IMR-90 (cell line): ENCODE results near the gene SRRM4. TPM values are rescaled to one million over a fixed set of nuclear protein-coding genes. Genes with fewer than 3 reads are reported as not detected.

Experiments used
- ATAC-seq: fragments of 200-7000 bp; cut with Tn5 transposase; 2 replicates; pipeline ENCODE4 v1.9.1; 2020; ENCODE audit warnings: low read depth, mild to moderate bottlenecking, moderate library complexity
- BruUV-seq: library from RNA; stranded (reverse); fragments of 400-500 nt; replicated peaks from 2 replicates; lab custom pipeline; 2021; lab: Mats Ljungman, UMichigan
- CTCF ChIA-PET: fragments of 300-600 bp; formaldehyde crosslinking; extraction: SDS; loops from one replicate; lab custom pipeline; 2021; ENCODE audit warnings: antibody characterized with exemption; lab: Yijun Ruan, JAX
- POLR2A ChIA-PET: fragments of 300-600 bp; sonication (Branson Sonifier 250); formaldehyde crosslinking; loops from one replicate; lab custom pipeline; 2022; ENCODE audit warnings: antibody characterized with exemption; ENCODE audit not compliant: unreplicated experiment; lab: Charles Lee
- DNase-seq: peaks from one replicate; pipeline ENCODE4 v3.0.0; 2013
- H2AFZ ChIP-seq: replicated peaks from 2 replicates; pipeline ENCODE3; 2013; ENCODE audit warnings: low read length, mild to moderate bottlenecking; ENCODE audit not compliant: poor library complexity
- H2AK5ac ChIP-seq: 2 replicates; pipeline ENCODE4 v1.6.1; 2013; ENCODE audit warnings: low read depth, low read length, inconsistent platforms
- H2AK9ac ChIP-seq: replicated peaks from 2 replicates; pipeline ENCODE3; 2013; ENCODE audit warnings: mild to moderate bottlenecking, low read depth, low read length, moderate library complexity; ENCODE audit not compliant: poor library complexity
- H2BK120ac ChIP-seq: 2 replicates; pipeline ENCODE4 v1.6.1; 2013; ENCODE audit warnings: low read depth, low read length, inconsistent platforms
- H2BK15ac ChIP-seq: 3 replicates; pipeline ENCODE4 v1.6.1; 2013; ENCODE audit warnings: low read depth, low read length, inconsistent platforms
- H2BK20ac ChIP-seq: 2 replicates; pipeline ENCODE4 v1.6.1; 2013; ENCODE audit warnings: low read depth, mild to moderate bottlenecking, inconsistent platforms, low read length, moderate library complexity
- H2BK5ac ChIP-seq: 2 replicates; pipeline ENCODE4 v1.6.1; 2013; ENCODE audit warnings: mild to moderate bottlenecking, low read depth, low read length, inconsistent platforms; ENCODE audit not compliant: poor library complexity, severe bottlenecking
- H3K14ac ChIP-seq: replicated peaks from 2 replicates; pipeline ENCODE4 v1.6.1; 2013; ENCODE audit warnings: low read depth, low read length, inconsistent platforms
- H3K18ac ChIP-seq: 2 replicates; pipeline ENCODE4 v1.6.1; 2013; ENCODE audit warnings: low read depth, low read length, control low read depth
- H3K23ac ChIP-seq: 2 replicates; pipeline ENCODE4 v1.6.1; 2013; ENCODE audit warnings: low read depth, low read length, inconsistent platforms
- H3K27ac ChIP-seq: 2 replicates; pipeline ENCODE4 v1.5.1; 2013; ENCODE audit warnings: mild to moderate bottlenecking, control low read depth, low read length; ENCODE audit not compliant: insufficient read depth
- H3K27me3 ChIP-seq: 2 replicates; pipeline ENCODE4 v1.6.1; 2013; ENCODE audit warnings: low read length; ENCODE audit not compliant: control insufficient read depth, insufficient read depth
- H3K36me3 ChIP-seq: 2 replicates; pipeline ENCODE4 v1.6.1; 2013; ENCODE audit warnings: low read length, mixed read lengths; ENCODE audit not compliant: control insufficient read depth, insufficient read depth
- H3K4ac ChIP-seq: 2 replicates; pipeline ENCODE4 v1.6.1; 2013; ENCODE audit warnings: low read depth, low read length, inconsistent platforms
- H3K4me1 ChIP-seq: 2 replicates; pipeline ENCODE4 v1.6.1; 2013; ENCODE audit warnings: low read length, mixed read lengths; ENCODE audit not compliant: control insufficient read depth, insufficient read depth
- H3K4me2 ChIP-seq: 2 replicates; pipeline ENCODE4 v1.6.1; 2013; ENCODE audit warnings: low read depth, mild to moderate bottlenecking, control low read depth, low read length, moderate library complexity
- H3K4me3 ChIP-seq: 2 replicates; pipeline ENCODE4 v1.5.1; 2013; ENCODE audit warnings: low read depth, mild to moderate bottlenecking, control low read depth, low read length, moderate library complexity; ENCODE audit not compliant: insufficient read depth
- H3K56ac ChIP-seq: 2 replicates; pipeline ENCODE4 v1.6.1; 2013; ENCODE audit warnings: low read length, inconsistent platforms; ENCODE audit not compliant: insufficient read depth; ENCODE audit errors: extremely low read depth
- H3K79me1 ChIP-seq, 2 experiments: 2 replicates each; pipeline ENCODE4 v1.6.1; 2013; ENCODE audit warnings: low read length in 2 of 2, inconsistent platforms in 1 of 2, low read depth in 1 of 2
- H3K9ac ChIP-seq: 2 replicates; pipeline ENCODE4 v1.6.1; 2013; ENCODE audit warnings: low read depth, low read length, control low read depth
- H3K9me1 ChIP-seq: 2 replicates; pipeline ENCODE4 v1.6.1; 2013; ENCODE audit warnings: low read length, inconsistent platforms; ENCODE audit not compliant: insufficient read depth
- H3K9me3 ChIP-seq: 2 replicates; pipeline ENCODE4 v1.6.1; 2013; ENCODE audit warnings: low read length; ENCODE audit not compliant: control insufficient read depth, insufficient read depth
- H4K20me1 ChIP-seq: 2 replicates; pipeline ENCODE4 v1.6.1; 2013; ENCODE audit warnings: low read length, inconsistent platforms; ENCODE audit not compliant: insufficient read depth
- H4K5ac ChIP-seq: 2 replicates; pipeline ENCODE4 v1.6.1; 2013; ENCODE audit warnings: mild to moderate bottlenecking, low read depth, low read length, control low read depth
- H4K8ac ChIP-seq, 2 experiments: 2 replicates each; pipeline ENCODE4 v1.6.1; 2013; ENCODE audit warnings: low read depth in 2 of 2, low read length in 2 of 2, control low read depth in 1 of 2, inconsistent platforms in 1 of 2
- H4K91ac ChIP-seq: 2 replicates; pipeline ENCODE4 v1.6.1; 2013; ENCODE audit warnings: low read depth, low read length, inconsistent platforms; ENCODE audit not compliant: insufficient read depth
- BHLHE40 ChIP-seq: fragments of 150-350 bp; IDR thresholded peaks from 2 replicates; pipeline ENCODE4 v1.6.1; 2016; ENCODE audit warnings: mild to moderate bottlenecking, low read depth, low read length
- FOS ChIP-seq: fragments of 150-350 bp; IDR thresholded peaks from 2 replicates; pipeline ENCODE4 v1.6.1; 2016; ENCODE audit warnings: low read depth, low read length
- MAZ ChIP-seq: IDR thresholded peaks from 2 replicates; pipeline ENCODE4 v1.6.1; 2012; ENCODE audit warnings: low read depth, mild to moderate bottlenecking, low read length, improper control_type of control experiment, moderate library complexity, borderline replicate concordance
- MXI1 ChIP-seq: IDR thresholded peaks from 2 replicates; pipeline ENCODE4 v1.6.1; 2012; ENCODE audit warnings: low read depth, mild to moderate bottlenecking, low read length, moderate library complexity, borderline replicate concordance
- RCOR1 ChIP-seq: IDR thresholded peaks from 2 replicates; pipeline ENCODE4 v1.6.1; 2012; ENCODE audit warnings: mild to moderate bottlenecking, low read length, improper control_type of control experiment; ENCODE audit not compliant: insufficient replicate concordance
- USF2 ChIP-seq: fragments of 150-350 bp; IDR thresholded peaks from 2 replicates; pipeline ENCODE4 v1.6.1; 2017; ENCODE audit warnings: mild to moderate bottlenecking, antibody characterized with exemption, low read length, low read depth
- WGBS, 2 experiments: methylation state at CpG; one replicate each; pipeline versions ENCODE4 v1.1.5 to v1.1.7; 2013; ENCODE audit warnings: missing lambda C conversion rate in 2 of 2; ENCODE audit not compliant: insufficient read length in 1 of 2; ENCODE audit errors: extremely low coverage in 2 of 2; 5-methylcytosine and 5-hydroxymethylcytosine counted together
- dilution Hi-C: fragments of 300-500 bp; cut with HindIII; formaldehyde crosslinking; loops from one replicate; pipeline ENCODE4 v1.14.3; 2018; ENCODE audit warnings: low sequenced_read_pairs; ENCODE audit not compliant: unreplicated experiment
- in situ Hi-C: fragments of 300-500 bp; cut with MboI; formaldehyde crosslinking; loops from 3 replicates; pipeline ENCODE4 v1.14.3; 2019; ENCODE audit warnings: low sequenced_read_pairs, inconsistent platforms, mixed read lengths
- intact Hi-C: fragments of 100-400 bp; cut with micrococcal nuclease; formaldehyde crosslinking; loops from 2 replicates; pipeline ENCODE4 v1.10.0; 2022
- polyA plus RNA-seq, 3 experiments: library from polyadenylated mRNA; depleted of rRNA; stranded (reverse); fragments of >200 nt; gene quantifications; 2 replicates each; pipeline ENCODE4 v1.2.3, GENCODE V29; 2012; ENCODE audit warnings: low replicate concordance in 1 of 3
- total RNA-seq: library from RNA; depleted of rRNA; stranded (reverse); fragments of >200 nt; gene quantifications from 2 replicates; pipeline ENCODE4 v1.2.3, GENCODE V29; 2012

Gene SRRM4
- total and polyA plus RNA-seq, 2 of the 4 experiments (the other 2 are of a cell fraction) = not detected

GRCh38 chr12:119176267-119177055 is 195.1 kb downstream of the SRRM4 start:
- Histone ChIP-seq H3K9me1 (no peaks in the 10 kb centered on the region), H3K79me1 (peaks cover 13% of the 10 kb centered on the region in 2 experiments), H3K27ac (no peak overlapping the region), H3K36me3 (no peaks in the 10 kb centered on the region), H4K8ac (peak overlapping the region in 1 of 2 experiments; percentile 77; a peak in 3 of 4 replicates), H4K5ac (peak overlapping the region; percentile 69), H3K18ac (peak overlapping the region; percentile 42), H2BK20ac (peak overlapping the region; percentile 69; the same call in 1 of the 2 replicates), H4K20me1 (no peaks in the 10 kb centered on the region), H3K4me2 (peak overlapping the region; percentile 72), H4K91ac (0 out of 2 replicates have a peak overlapping the region, but pooled peaks have one; percentile 17), H3K56ac (peak overlapping the region; percentile 3; the same call in 1 of the 2 replicates), H2AFZ (peak overlapping the region; percentile 87), H2BK120ac (peak overlapping the region; percentile 36), H2BK5ac (peak overlapping the region; percentile 5), H3K9me3 (no peaks in the 10 kb centered on the region), H2BK15ac (peak overlapping the region; percentile 35; the same call in 1 of the 3 replicates), H3K14ac (no peak overlapping the region), H3K23ac (no peak overlapping the region), H3K4ac (peak overlapping the region; percentile 8; the same call in 1 of the 2 replicates), H2AK5ac (no peak overlapping the region; the same call in 1 of the 2 replicates), H2AK9ac (peak overlapping the region; percentile 10), H3K4me3 (peak overlapping the region; percentile 14; the same call in 1 of the 2 replicates), H3K9ac (no peak overlapping the region), H3K4me1 (peaks cover 11% of the 10 kb centered on the region), H3K27me3 (peaks cover 2% of the 10 kb centered on the region; the same call in 1 of the 2 replicates)
- intact Hi-C loops = loop anchor here (10.0 kb wide), 1 partner anchor 772 kb away; no protein-coding TSS in a partner anchor
- TF ChIP-seq MAZ = peak; percentile 78
- no peak for TF ChIP-seq USF2
- peak; percentile 94 for TF ChIP-seq RCOR1
- TF ChIP-seq BHLHE40 = peak; percentile 27; the same call in 1 of the 2 replicates
- no peak for TF ChIP-seq MXI1
- peak; percentile 65 for TF ChIP-seq FOS
- ChIA-PET POLR2A (no interaction called here), CTCF (interaction anchor here (0.6 to 1.7 kb wide), 3 partner anchors 13 to 1293 kb away, joined by 3 read pairs; no protein-coding TSS in a partner anchor)
- DNase-seq = peak; percentile 95
- peak; percentile 50 for ATAC-seq
- in situ Hi-C loops = loop anchor here (25.0 kb wide), 1 partner anchor 764 kb away; no protein-coding TSS in a partner anchor
- BruUV-seq = no TSS peak
- 8% methylated on average over 2 of the region's 21 CpGs; no CpG with 5 or more reads in 1 of the 2 experiments for WGBS, 2 experiments
- dilution Hi-C loops = no loop called here
